ENCODE measurements around the gene NSMF.

The NSMF gene, protein sequence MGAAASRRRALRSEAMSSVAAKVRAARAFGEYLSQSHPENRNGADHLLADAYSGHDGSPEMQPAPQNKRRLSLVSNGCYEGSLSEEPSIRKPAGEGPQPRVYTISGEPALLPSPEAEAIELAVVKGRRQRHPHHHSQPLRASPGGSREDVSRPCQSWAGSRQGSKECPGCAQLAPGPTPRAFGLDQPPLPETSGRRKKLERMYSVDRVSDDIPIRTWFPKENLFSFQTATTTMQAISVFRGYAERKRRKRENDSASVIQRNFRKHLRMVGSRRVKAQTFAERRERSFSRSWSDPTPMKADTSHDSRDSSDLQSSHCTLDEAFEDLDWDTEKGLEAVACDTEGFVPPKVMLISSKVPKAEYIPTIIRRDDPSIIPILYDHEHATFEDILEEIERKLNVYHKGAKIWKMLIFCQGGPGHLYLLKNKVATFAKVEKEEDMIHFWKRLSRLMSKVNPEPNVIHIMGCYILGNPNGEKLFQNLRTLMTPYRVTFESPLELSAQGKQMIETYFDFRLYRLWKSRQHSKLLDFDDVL

DNA sequence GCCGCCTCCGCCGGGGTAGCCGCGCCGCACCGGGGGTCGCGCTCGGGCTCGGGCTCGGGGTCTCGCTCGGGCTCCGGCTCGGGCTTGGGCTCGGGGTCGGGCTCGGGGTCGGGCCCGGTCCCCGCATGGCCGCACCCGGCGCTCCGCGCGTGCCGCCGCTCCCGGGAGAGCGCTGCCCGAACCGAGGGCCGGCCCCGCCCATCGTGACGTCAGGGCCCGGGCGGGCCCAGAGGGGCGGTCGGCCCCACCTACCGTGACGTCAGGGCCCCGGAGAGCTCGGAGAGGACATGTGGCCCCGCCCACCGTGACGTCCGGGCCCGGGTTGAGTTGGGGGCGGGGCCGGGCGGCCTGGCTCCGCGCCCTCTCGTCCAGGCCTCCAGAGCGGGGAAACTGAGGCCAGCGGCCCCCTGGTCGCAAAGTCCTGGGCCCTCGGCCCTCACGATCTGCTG lies at the start of gene NSMF:
NSMF (minus strand) TSS at position 183 of the 449 bp plus-strand sequence. CDS start 232 bp downstream, outside the sequence.
- H3K9me3 Mint-ChIP-seq, result no peaks in the 10 kb centered on the region
- H3K36me3 Mint-ChIP-seq, result peaks cover 3% of the 10 kb centered on the region
- H3K4me3 Mint-ChIP-seq, result peak within 1 kb of the TSS; percentile 65

DNA sequence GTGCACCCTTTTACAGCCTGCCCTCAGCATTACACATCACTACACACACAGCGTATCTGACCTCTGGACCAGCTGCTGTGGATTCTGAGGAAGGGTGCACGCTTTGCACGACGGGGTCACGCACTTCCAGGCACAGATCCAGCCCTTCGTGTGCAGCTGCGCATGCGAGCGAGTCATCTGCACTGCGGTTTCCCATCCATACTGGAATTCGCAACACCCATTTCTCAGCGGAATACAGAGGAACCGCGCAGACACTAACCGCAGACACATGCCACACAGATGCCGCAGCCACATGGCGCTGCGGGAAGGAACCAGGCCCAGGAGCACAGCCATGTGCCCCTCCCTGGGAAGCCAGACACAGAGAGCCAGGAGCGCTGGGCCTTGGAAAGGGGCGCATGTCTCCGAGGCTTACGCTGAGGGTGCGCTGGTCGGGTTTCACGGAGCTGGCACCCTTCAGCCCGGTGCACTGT lies 47.6 kb upstream of the NSMF start:
- no peaks in the 10 kb centered on the region for H3K9me3 Mint-ChIP-seq
- H3K27ac Mint-ChIP-seq, result no peak overlapping the region
- peaks cover 2% of the 10 kb centered on the region for H3K36me3 Mint-ChIP-seq
- no peak overlapping the region for H3K4me3 Mint-ChIP-seq
- H3K4me1 Mint-ChIP-seq, result peaks cover 3% of the 10 kb centered on the region
- no peaks in the 10 kb centered on the region for H3K27me3 Mint-ChIP-seq

More for the DNA sequence above, at the start of gene NSMF:
- Mint-ChIP-seq H3K27me3 (no peaks in the 10 kb centered on the region), H3K4me1 (peaks cover 43% of the 10 kb centered on the region), H3K27ac (no peak within 1 kb of the TSS)

DNA sequence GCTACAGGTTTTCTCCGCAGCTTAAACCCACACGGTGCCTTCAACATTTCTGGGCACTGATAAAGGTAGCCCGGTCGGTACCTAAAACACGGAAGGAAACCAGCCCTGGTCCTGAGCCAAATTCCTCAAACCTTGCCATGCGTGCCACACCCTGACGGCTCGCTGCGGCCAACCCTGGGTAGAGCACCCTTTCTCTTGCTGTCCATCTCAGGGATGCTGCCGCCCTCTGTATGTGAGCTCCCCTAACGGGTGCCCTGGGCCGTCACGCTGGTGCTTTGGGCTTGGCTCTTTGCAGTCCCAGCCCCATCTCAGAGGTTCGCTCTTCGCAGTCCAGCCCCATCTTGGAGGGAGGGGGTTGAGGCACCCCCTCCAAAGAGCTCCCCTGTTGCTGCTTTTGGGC lies 47.1 kb upstream of the NSMF start:
- Mint-ChIP-seq H3K36me3 (peaks cover 2% of the 10 kb centered on the region), H3K4me3 (no peak overlapping the region), H3K4me1 (peaks cover 3% of the 10 kb centered on the region), H3K27me3 (no peaks in the 10 kb centered on the region), H3K9me3 (no peaks in the 10 kb centered on the region), H3K27ac (no peak overlapping the region)

DNA sequence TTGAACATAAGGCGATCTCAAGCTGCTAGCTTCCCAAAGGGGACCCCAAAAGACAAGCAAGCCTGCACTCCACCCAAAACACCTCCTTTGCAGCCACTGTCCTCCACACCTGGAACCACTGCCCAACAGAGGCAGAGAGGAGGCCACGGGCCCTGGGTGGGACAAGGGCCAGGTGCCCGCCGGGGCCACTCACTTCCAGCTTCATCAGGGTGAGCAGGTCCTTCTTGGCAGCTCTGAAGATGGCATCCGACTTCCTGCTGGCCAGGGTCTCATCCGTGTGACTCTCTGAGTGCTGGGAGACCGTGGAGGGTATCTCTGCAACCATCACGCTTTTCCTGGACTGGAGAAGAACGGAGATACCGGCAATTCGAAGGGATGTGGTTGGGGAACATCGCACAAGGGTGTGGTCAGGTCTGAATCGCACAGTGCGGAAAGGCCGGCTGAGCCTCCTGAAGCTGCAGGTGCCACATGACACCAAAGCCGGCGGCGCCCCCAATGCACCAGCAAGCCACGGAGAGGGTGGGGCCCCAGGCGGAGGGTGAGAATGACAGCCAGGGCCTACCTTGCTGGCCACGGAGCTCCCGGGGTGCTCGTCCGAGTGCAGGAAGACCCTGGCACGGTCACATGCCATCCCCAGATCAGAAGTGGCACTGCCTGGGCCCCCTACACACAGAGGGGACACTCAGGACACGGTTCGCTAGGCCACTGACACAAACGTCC lies 46.4 kb upstream of the NSMF start:
- no peak overlapping the region for H3K4me3 Mint-ChIP-seq
- no peaks in the 10 kb centered on the region for H3K9me3 Mint-ChIP-seq
- no peaks in the 10 kb centered on the region for H3K27me3 Mint-ChIP-seq
- H3K4me1 Mint-ChIP-seq, result peaks cover 3% of the 10 kb centered on the region
- H3K27ac Mint-ChIP-seq, result no peak overlapping the region
- peaks cover 2% of the 10 kb centered on the region for H3K36me3 Mint-ChIP-seq

DNA sequence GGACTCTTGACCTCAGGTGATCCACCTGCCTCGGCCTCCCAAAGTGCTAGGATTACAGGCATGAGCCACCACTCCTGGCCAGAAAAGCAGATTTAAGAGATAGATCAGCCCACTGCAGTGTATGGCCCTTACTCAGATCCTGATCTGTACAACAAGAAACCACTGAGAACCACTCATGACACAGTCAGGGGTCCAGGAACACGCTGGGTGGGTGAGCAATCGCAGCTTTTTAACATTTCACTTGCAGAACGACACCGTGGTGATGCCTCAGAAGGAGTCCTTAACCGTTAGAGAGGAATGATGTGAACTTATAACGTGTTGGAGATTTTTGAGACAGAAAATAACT lies 45.3 kb upstream of the NSMF start:
- H3K9me3 Mint-ChIP-seq, result no peaks in the 10 kb centered on the region
- peaks cover 3% of the 10 kb centered on the region for H3K4me1 Mint-ChIP-seq
- H3K36me3 Mint-ChIP-seq, result peaks cover 2% of the 10 kb centered on the region
- H3K27me3 Mint-ChIP-seq, result no peaks in the 10 kb centered on the region
- no peak overlapping the region for H3K4me3 Mint-ChIP-seq
- H3K27ac Mint-ChIP-seq, result no peak overlapping the region

DNA sequence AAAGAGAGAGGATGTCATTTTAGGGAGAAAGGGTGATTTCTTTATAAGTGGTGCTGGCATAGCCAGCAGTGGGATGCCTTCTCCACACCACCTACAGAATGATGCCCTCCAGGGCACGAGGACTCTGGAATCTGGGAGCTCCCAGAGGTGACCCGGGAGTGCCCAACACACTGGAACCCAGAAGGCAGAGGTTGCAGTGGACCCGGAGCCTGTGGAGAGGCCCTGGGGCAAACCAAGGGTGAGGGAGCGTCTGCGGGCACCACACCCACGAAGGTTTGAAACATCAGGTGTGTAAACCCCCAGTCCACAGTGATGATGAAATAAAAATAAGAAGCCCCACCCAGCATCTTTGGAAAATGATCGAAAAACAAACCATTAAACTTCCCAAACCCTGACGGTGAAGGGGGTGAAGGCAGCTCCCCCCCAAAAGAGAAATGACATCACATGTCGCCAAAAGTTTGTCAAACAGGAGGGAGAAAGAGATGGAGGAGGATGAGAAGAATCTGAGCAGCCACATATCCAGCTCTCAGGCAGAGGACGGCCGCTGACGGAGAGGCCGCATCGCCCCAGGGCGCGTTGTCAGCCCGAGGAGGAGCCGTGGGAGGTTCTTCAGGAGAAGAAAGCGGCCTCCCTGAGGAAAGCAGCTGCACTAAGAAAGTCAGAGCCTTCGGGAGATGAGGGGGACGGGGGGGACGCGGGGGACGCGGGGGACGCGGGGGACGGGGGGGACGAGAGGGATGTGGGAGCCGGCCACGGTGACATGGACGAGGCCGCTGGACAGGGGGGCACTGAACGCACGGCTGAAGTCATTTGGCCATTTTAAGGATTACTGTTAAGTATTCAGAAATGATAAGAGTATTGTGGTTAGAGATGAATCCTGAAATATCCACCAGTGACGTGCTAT lies 43.1 kb upstream of the NSMF start:
- Mint-ChIP-seq H3K27me3 (no peaks in the 10 kb centered on the region), H3K9me3 (no peaks in the 10 kb centered on the region), H3K4me1 (no peaks in the 10 kb centered on the region), H3K27ac (peak overlapping the region; percentile 93), H3K4me3 (no peak overlapping the region), H3K36me3 (peaks cover 2% of the 10 kb centered on the region)

DNA sequence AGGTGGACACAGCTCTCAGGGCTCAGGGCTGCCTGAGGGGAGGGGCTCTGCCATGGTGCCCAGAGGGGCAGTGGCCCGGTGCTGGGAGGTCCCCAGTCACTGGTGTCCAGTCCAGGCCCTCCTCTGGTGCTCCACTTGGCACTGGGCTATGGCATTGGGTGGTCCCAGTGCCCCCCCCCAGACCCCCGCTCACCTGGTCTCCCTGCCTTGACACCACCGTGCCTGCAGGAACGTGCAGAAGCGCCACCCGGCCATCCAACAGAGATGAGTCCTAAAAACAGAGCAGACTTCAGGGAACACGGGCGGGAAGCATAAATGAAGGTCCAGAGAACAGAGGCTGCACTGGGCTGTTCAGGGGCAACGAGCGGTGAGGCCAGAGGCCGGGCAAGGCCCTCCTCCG lies 42.3 kb upstream of the NSMF start:
- Mint-ChIP-seq H3K27me3 (no peaks in the 10 kb centered on the region), H3K27ac (no peak overlapping the region), H3K4me1 (no peaks in the 10 kb centered on the region), H3K9me3 (no peaks in the 10 kb centered on the region), H3K36me3 (peaks cover 2% of the 10 kb centered on the region), H3K4me3 (no peak overlapping the region)

DNA sequence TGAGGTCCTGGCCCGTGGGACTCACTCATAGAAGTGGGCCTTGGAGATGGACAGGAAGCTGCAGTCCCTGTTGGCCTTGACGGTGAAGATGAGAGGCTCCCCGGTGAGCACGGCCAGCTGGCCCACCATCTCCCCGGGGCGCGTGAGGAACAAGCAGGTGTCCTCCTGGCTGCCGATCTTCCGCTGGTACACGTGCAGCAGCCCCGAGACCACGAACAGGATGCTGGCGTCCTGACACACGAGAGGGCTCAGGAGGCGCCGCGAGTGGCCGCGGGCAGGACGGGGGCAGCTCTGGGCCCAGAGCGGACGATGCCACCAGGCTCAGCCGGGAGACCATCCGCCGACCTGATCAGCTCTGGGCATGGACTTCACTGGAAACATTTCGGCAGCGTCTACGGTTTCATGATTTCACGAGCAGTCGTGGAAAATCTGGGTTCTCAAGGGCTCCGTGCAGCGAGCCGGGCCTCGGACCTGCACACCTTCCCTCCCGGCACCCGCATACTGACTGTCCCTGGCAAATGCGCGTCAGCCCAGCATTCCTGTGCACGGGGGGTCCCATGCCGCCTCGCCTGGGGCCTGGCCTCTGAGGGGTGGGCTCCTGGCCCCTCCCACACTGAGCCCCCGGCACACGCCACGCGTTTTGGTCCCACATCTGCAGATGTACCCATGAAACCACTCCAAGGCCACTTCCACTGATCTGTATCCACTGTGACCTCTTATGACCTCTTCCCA lies 41.7 kb upstream of the NSMF start:
- Mint-ChIP-seq H3K9me3 (no peaks in the 10 kb centered on the region), H3K4me3 (no peak overlapping the region), H3K27ac (no peak overlapping the region), H3K4me1 (no peaks in the 10 kb centered on the region), H3K36me3 (peaks cover 2% of the 10 kb centered on the region), H3K27me3 (no peaks in the 10 kb centered on the region)

DNA sequence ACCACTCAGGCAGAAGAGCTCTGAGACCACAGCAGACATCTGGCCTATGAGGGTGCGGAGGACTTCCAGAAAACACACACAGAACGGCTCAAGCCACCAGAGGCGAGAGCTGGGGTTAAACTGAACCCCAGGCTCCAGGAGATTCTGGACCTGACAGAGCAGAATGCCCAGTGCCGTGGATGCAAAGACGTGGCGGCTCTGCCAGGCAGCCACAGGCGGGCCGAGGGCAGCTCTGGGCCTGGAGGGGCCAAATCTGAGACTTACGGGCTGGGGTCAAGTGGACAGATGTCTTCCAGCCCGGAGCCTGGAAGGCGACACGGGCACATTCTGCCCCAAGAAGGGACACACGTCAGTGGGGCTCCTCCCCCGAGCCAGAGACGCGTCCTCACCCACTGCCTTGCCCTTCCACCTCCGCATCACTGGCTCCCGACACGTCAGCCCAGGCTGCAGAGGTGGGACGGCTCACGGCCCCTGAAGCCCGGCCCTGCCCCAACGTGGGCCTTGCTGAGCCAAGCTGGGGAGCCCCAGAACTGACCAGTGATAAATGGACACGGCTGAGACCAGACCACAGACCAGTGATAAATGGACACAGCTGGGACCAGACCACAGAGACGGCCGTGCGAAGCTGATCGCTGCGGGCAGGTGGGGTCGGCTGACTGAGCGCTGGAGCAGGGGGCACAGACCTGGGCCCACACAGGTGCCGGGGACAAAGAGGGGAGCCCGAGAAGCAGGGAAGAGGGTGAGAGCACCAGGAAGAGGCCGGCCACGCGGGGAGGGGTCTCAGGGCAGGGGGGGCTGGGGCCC lies 40.9 kb upstream of the NSMF start:
- no peak overlapping the region for H3K4me3 Mint-ChIP-seq
- no peaks in the 10 kb centered on the region for H3K4me1 Mint-ChIP-seq
- no peaks in the 10 kb centered on the region for H3K9me3 Mint-ChIP-seq
- H3K27me3 Mint-ChIP-seq, result no peaks in the 10 kb centered on the region
- H3K27ac Mint-ChIP-seq, result no peak overlapping the region
- H3K36me3 Mint-ChIP-seq, result peaks cover 2% of the 10 kb centered on the region

DNA sequence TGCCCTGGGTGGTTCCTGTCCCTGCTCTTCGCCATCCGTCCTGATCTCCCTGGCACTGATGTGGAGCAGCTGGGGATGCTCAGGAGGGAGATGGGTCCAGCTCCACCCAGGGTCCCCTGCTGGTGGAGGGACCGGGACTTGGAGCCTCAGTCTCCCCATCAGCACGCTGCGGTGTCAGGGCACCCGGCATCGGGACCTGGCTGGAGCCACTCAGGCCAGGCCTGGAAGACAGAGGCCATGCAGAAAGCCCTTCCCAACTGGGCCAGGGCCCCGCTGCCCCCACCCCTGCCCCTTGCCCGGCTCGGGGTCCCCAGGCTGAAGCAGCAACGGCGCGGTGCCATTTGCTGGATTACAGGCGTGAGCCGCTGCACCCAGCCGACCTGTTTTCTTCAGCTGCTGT lies 40.3 kb upstream of the NSMF start:
- H3K27me3 Mint-ChIP-seq, result no peaks in the 10 kb centered on the region
- H3K9me3 Mint-ChIP-seq, result no peaks in the 10 kb centered on the region
- H3K36me3 Mint-ChIP-seq, result peaks cover 2% of the 10 kb centered on the region
- H3K4me3 Mint-ChIP-seq, result no peak overlapping the region
- no peak overlapping the region for H3K27ac Mint-ChIP-seq
- H3K4me1 Mint-ChIP-seq, result no peaks in the 10 kb centered on the region

DNA sequence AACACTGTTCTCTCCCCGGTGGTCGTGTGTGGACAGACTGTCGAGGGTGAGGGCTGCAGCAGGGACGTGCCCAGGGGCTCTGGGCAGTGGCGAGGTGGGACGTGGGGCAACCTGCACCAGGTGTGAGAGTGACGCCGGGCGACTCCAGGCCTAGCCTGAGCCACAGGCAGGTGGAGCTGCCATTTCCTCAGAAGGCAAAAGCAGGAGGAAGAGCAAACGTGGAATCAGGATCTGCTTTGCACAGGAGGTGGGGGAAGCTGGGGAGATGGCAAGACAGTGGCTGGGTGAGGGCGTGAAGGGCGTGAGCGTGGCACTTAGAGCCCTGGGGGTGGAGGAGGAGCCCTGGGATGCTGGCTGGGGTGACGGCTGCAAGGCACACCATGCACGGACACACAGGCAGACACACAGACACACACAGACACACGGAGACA lies 39.6 kb upstream of the NSMF start:
- no peaks in the 10 kb centered on the region for H3K9me3 Mint-ChIP-seq
- no peaks in the 10 kb centered on the region for H3K27me3 Mint-ChIP-seq
- no peaks in the 10 kb centered on the region for H3K4me1 Mint-ChIP-seq
- H3K4me3 Mint-ChIP-seq, result no peak overlapping the region
- no peak overlapping the region for H3K27ac Mint-ChIP-seq
- peaks cover 2% of the 10 kb centered on the region for H3K36me3 Mint-ChIP-seq

DNA sequence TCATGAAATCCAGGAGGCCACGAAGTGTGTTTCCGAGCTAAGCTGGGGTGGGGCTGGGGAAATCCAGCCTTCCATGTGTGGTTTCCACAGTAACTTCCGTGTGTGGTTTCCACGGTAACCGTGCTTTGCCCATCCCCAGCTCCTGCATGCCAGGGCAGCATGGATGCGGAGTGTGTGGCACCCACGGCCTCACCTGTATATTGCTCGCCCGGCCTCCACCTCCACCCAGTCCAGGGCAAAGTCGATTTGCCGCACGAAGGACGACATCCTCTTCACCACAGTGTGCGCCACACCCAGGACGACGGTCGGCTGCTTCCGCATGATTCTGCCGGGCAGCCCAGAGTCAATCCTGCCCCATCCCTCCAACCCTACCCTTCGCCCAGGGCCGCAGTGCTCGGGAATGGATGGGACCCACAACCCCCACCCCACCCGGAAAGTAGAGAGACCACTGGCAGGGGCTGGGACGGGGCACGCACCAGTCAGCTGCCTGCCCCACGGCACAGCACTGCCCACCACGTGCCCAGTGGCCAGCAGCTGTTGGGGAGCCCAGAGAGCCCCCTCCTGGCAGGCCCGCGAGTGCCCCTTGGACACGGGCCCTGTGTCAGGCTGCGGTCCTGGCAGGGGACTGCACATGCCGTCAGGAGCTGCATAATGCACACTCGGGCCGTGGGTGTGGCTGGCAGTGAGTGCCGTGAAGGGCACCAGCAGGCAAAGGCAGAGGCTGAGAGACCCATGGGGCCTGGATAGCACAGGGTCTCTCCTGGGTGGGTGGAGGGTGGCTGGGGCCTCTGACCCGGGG lies 39.0 kb upstream of the NSMF start:
- Mint-ChIP-seq H3K27ac (no peak overlapping the region), H3K4me1 (no peaks in the 10 kb centered on the region), H3K4me3 (no peak overlapping the region), H3K36me3 (peaks cover 2% of the 10 kb centered on the region), H3K9me3 (no peaks in the 10 kb centered on the region), H3K27me3 (no peaks in the 10 kb centered on the region)

DNA sequence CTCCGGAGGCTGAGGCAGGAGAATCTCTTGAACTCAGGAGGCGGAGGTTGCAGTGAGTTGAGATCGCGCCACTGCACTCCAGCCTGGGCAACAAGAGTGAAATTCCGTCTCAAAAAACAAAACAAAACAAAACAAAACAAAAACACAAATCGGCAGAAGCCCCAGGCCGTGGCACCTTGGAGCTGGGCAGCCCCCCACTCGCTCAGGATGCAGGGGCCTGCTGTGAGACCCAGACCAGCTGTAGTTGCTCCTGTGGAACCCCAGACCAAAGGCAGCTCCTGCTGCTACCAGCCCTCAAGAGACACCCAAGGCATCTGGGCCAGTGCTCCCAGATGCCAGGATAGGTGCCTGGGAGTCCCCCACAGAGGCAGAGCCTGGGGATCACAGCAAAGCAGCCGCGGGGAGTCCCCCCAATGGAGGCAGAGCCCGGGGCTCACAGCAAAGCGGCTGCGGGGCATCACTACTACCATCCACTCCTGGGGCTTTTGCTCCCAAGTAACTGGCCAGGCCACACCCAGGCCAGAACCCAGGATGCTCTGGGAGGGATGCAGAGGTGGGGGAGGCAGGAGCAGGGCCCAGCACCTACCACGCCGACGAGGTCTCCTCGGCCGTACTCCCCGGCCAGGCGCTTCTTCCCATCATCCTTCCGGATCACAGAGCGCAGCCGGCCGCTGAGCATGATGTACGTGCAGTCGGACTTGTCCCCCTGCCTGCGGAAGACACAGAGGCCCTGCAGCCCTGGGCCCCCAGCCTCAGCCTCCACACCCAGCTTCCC lies 37.7 kb upstream of the NSMF start:
- Mint-ChIP-seq H3K27ac (no peak overlapping the region), H3K9me3 (no peaks in the 10 kb centered on the region), H3K4me3 (no peak overlapping the region), H3K4me1 (peaks cover 3% of the 10 kb centered on the region), H3K27me3 (no peaks in the 10 kb centered on the region), H3K36me3 (no peaks in the 10 kb centered on the region)

Measured in activated naive CD4-positive, alpha-beta T cell treated with anti-CD3 and anti-CD28 coated beads, Interleukin-2, amount 50 U/mL, for 24 hours (primary cell).